A204.1 (cell line): Measurements from ENCODE around the gene SLC44A3.

Source experiments
- FAIRE-seq: peaks from 2 replicates; lab custom pipeline; 2012; peaks lifted over from hg19 to GRCh38; lab: Jason Lieb, UNC

Gene SLC44A3

DNA sequence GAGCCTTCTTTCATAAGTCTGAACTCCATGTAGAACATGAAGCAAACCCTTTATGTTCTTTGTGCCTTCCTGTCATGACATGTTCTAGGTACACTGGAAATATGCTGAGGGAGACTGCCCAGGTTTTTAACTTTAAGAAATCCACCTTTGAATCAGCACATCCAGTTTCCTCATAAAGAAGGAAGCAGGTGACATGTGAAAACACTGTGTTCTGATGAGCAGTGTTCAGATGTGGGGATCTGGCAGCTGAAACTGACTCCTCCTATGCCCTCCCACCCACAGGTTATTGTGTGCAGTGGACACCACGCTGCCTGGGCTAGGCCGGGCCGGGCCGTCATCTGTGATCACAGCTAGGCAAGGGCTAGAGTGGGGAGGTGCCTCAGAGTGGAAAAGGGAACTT, 55.6 kb downstream of the SLC44A3 start:
- no peak for FAIRE-seq

DNA sequence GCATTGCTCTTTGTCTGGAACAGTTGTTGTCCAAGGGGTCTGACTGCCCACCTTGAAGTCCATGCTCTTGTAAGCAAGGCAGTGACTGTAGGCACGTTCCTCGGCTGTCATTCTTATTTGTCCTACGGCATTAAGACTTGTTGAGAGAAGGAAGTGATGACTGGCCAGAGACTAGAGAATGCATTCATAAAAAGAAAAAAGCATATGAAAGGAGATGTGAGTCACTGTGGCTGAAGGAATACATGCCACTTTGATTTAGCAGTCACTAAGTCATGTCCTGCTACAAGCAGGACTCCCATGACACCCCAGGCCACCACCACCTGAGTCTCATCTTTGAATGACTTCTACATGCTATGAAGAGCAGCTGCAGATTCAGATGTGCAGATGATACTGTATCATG, 56.2 kb downstream of the SLC44A3 start:
- no peak for FAIRE-seq

GRCh38 chr1:94878329-94878728, 58.2 kb downstream of the SLC44A3 start:
- no peak for FAIRE-seq

- no peak for FAIRE-seq
Measured at GRCh38 chr1:94883691-94884090, 63.5 kb downstream of the SLC44A3 start.

GRCh38 chr1:94884106-94884505, 63.9 kb downstream of the SLC44A3 start:
- peak; percentile 99 for FAIRE-seq

GRCh38 chr1:94884507-94884906, 64.3 kb downstream of the SLC44A3 start:
- FAIRE-seq = no peak

- FAIRE-seq = no peak
Measured at GRCh38 chr1:94886361-94886760, 66.2 kb downstream of the SLC44A3 start.

GRCh38 chr1:94887106-94887505, 66.9 kb downstream of the SLC44A3 start:
- no peak for FAIRE-seq

DNA sequence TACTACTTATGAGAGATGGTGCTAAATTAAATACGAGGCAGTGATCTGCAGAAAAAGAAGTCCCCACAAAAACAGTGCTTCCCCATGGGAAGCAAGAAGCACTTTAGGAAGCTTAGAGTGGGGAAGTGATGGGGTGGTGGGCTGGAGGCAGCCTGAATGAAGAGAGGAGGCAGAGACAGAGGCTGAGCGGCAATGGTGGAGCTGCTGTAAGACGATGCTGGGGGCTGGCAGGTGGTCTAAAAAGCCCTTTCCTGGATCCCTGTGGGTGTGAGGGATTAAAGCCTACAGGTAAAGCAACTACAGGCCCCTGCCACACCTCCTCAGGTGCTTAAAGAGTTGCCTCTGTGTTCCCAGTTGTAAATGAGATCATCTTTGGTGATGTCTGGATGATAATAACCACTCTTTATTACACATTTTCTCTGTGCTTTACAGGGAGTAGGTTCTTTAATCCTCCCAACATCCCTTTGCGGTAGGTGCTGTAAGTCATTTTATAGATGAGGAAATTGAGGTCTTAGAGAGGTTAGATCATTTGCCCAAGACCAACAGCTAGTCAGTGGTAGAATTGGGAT, 67.5 kb downstream of the SLC44A3 start:
- no peak for FAIRE-seq

DNA sequence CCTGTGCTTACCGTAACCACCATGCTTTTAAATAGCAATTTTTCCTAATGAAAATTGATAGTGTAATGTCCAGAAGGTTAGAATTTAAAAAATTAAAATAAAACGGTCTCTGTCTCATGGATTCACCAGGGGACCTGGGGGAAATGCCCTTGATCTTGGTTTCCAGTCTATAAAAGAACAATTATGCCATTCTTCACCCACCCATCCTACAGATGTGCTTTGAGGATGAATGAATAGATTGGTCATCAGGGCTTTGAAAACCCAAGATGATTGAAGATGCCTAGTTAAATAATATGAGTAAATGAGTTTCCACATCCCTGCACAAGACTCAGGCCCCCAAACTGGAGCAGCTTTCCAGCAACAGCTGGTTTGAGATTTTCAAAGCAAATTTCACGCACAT, 68.0 kb downstream of the SLC44A3 start:
- no peak for FAIRE-seq

GRCh38 chr1:94892604-94893254, 72.6 kb downstream of the SLC44A3 start:
- no peak for FAIRE-seq

DNA sequence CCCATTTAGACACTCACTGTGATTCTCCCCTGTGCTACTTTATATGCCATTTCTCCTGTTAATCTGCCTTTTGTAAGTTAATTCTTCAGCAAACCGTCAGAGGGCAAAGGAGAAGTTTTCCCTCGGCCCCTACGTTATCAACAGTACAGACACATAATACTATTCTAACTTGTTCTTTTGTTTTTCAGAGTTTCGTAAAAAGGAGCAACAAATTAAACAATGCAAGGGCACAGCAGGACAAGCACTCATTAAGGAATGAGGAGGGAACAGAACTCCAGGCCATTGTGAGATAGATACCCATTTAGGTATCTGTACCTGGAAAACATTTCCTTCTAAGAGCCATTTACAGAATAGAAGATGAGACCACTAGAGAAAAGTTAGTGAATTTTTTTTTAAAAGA, 74.5 kb downstream of the SLC44A3 start:
- no peak for FAIRE-seq

GRCh38 chr1:94895518-94895917, 75.4 kb downstream of the SLC44A3 start:
- FAIRE-seq = no peak

- FAIRE-seq = no peak
Measured at GRCh38 chr1:94898491-94899385, 78.6 kb downstream of the SLC44A3 start.

DNA sequence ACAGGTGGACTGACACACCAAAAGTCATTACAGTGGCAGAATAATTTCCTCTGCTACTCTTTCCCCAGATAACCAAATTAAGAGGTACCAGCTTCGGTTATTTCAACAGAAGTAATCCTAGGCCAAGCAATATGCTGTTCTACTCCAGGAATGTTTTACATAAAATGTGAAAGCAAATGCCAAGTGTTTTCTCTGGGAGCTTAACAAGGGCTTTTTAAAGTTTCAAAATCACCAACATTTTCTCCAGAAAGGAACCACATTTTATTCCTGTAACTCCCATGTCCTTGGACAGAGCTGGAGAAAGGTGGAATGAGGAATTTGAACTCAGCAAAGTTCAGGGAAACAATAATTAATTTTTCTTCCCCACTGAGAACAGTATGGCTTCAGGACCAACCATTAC, 79.6 kb downstream of the SLC44A3 start:
- no peak for FAIRE-seq

GRCh38 chr1:94901841-94902240, 81.7 kb downstream of the SLC44A3 start:
- no peak for FAIRE-seq

GRCh38 chr1:94903280-94904009, 83.3 kb downstream of the SLC44A3 start:
- FAIRE-seq = no peak

GRCh38 chr1:94905207-94905606, 85.0 kb downstream of the SLC44A3 start:
- FAIRE-seq = no peak

DNA sequence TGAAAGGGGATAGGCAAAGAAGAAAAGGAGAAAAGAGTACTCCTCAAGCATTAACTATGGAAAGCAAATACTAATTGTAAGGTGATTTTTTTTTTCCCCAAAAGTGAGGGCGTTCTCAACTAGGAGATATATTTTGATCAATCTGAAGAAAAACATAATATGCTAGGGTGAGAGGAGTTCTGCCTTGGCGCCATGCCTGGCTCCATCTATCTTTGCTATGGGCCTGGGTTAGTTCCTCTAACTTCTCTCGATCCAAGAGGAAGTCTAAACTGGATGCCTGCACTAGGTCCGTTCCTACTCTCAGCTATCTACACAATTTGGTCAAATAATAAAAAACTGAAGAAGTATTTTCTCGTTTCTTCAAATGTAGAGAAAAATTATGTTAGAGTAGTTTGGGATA, 86.2 kb downstream of the SLC44A3 start:
- no peak for FAIRE-seq

- no peak for FAIRE-seq
Measured at GRCh38 chr1:94907136-94907535, 87.0 kb downstream of the SLC44A3 start.

- no peak for FAIRE-seq
Measured at GRCh38 chr1:94908190-94908589, 88.0 kb downstream of the SLC44A3 start.

DNA sequence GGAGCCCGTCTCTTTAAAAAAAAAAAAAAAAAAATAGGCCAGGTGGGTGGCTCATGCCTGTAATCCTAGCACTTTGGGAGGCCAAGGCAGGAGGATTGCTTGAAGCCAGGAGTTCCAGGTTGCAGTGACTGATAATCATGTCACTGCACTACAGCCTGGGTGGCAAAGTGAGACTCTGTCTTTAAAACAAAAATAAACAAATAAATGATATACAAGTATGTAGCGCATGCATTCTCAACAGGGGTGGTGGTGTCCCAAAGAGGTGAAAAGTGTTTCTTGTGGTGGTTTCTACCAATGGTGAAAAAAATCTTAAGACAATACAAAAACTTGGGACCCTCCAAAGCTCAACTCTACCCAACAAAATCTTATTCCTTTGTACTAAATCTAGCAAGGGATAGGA, 88.8 kb downstream of the SLC44A3 start:
- no peak for FAIRE-seq

- no peak for FAIRE-seq
Measured at GRCh38 chr1:94909486-94909885, 89.3 kb downstream of the SLC44A3 start.
